Middle frontal gyrus (tissue), 1 donor: ENCODE data around the gene LRRC46.
A peak's percentile ranks its signal among the peaks of the same experiment; 100 is the strongest.

Experiments
- DNase-seq: peaks from one replicate; pipeline ENCODE4 v3.0.0-alpha.2; 2015; ENCODE audit warnings: low spot score; ENCODE audit errors: extremely low spot score

LRRC46 gene

GRCh38 chr17:47830396-47831002 lies 971 bp upstream of the LRRC46 start:
- DNase-seq, result no peak

- DNase-seq, result no peak
These were observed 461 bp downstream of the LRRC46 start for GRCh38 chr17:47831934-47832327.

GRCh38 chr17:47834756-47835155 lies 3.3 kb downstream of the LRRC46 start:
- no peak for DNase-seq

GRCh38 chr17:47836601-47837000 lies 5.1 kb downstream of the LRRC46 start:
- DNase-seq, result no peak

GRCh38 chr17:47837401-47838039 lies 6.0 kb downstream of the LRRC46 start:
- DNase-seq, result no peak

GRCh38 chr17:47838636-47839035 lies 7.2 kb downstream of the LRRC46 start:
- DNase-seq, result no peak

- DNase-seq, result no peak
These were observed 7.6 kb downstream of the LRRC46 start for GRCh38 chr17:47839071-47839470.

GRCh38 chr17:47840001-47840741 lies 8.7 kb downstream of the LRRC46 start:
- DNase-seq, result no peak

- peak; percentile 76 for DNase-seq
These were observed 9.4 kb downstream of the LRRC46 start, which contains the start of gene SCRN2 for GRCh38 chr17:47840742-47841487. TSS of gene SCRN2 (minus strand) at chr17:47841273. CDS start at chr17:47840843, 430 bp downstream.

- no peak for DNase-seq
These were observed 10.2 kb downstream of the LRRC46 start for GRCh38 chr17:47841488-47842291.

- DNase-seq, result no peak
These were observed 11.9 kb downstream of the LRRC46 start for GRCh38 chr17:47843391-47843730.

GRCh38 chr17:47844227-47844626 lies 12.8 kb downstream of the LRRC46 start:
- no peak for DNase-seq

- DNase-seq, result no peak
These were observed 13.6 kb downstream of the LRRC46 start for GRCh38 chr17:47844814-47845715.

- DNase-seq, result no peak
These were observed 14.2 kb downstream of the LRRC46 start for GRCh38 chr17:47845716-47846075.

- DNase-seq, result no peak
These were observed 15.4 kb downstream of the LRRC46 start for GRCh38 chr17:47846716-47847340.

GRCh38 chr17:47847341-47848197 lies 16.1 kb downstream of the LRRC46 start:
- no peak for DNase-seq

GRCh38 chr17:47848198-47848513 lies 16.7 kb downstream of the LRRC46 start:
- DNase-seq, result no peak

GRCh38 chr17:47850373-47850691 lies 18.9 kb downstream of the LRRC46 start:
- no peak for DNase-seq
